GM10266 (cell line): ENCODE measurements around the gene DMP1.

ENCODE experiments used
- DNase-seq: peaks from one replicate; pipeline ENCODE4 v3.0.0; 2012; ENCODE audit errors: extremely low spot score
- TF ChIP-seq, protein P1 (sequence below): IDR thresholded peaks from 2 replicates; pipeline ENCODE4 v1.5.1; 2012; ENCODE audit warnings: mild to moderate bottlenecking, low read depth; ENCODE audit not compliant: control insufficient read depth, insufficient read depth; ENCODE audit errors: missing control alignments

The DMP1 gene

DNA sequence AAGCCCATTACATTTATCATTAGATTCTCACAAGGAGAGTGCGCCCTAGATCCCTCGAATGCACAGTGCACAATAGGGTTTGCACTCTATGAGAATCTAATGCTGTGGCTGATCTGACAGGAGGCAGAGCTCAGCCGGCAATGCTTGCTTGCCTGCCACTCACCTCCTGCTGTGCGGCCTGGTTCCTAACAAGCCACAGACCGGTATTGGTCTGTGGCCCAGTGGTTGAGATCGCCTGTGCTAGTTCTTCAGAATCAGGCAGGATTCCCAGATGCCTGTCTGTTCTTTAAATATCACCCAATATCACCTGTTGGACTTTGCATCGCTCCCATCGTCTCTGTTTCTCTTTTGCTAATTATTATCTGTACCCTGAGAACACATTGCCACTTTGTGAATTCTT lies 27.8 kb upstream of the DMP1 start:
- TF ChIP-seq, protein P1, sequence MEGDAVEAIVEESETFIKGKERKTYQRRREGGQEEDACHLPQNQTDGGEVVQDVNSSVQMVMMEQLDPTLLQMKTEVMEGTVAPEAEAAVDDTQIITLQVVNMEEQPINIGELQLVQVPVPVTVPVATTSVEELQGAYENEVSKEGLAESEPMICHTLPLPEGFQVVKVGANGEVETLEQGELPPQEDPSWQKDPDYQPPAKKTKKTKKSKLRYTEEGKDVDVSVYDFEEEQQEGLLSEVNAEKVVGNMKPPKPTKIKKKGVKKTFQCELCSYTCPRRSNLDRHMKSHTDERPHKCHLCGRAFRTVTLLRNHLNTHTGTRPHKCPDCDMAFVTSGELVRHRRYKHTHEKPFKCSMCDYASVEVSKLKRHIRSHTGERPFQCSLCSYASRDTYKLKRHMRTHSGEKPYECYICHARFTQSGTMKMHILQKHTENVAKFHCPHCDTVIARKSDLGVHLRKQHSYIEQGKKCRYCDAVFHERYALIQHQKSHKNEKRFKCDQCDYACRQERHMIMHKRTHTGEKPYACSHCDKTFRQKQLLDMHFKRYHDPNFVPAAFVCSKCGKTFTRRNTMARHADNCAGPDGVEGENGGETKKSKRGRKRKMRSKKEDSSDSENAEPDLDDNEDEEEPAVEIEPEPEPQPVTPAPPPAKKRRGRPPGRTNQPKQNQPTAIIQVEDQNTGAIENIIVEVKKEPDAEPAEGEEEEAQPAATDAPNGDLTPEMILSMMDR = no peak
- DNase-seq = no peak

DNA sequence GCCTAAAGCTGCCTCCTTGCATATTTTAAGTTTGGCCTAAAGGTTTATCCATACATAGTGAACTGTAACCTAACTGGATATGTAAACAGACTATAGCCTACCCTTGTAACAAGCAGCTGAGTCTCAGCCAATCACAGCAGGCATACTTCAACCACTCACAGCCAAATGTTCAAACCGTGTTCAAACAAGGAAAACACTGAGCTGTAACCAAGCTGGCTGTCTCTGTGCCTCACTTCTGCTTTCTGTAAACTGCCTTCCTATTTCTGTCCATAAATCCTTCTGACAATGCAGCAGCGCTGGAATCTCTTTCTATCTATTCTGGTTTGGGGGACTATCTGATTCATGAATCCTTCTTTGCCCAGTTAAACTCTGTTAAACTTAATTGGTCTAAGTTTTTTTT lies 25.4 kb upstream of the DMP1 start:
- DNase-seq = no peak
- TF ChIP-seq, protein P1 = no peak

DNA sequence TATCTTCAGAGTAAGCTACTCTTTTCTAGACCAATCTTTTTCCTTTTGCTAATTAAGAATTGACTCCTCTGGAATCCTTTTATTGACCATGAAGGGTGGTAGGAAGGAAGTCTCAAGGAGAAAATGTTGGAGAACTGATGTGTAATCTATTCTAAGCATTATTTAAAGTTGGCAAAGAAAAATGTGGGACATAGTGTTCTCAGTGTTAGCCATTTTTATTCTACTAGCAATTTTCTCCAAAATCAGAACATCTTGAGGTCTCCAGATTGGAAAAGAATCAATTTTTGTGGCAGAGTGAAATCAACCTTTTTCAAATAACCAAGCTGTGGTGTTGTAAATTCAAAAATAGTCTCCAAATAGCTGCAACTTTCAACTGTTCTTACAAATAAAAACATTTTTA lies 18.4 kb upstream of the DMP1 start:
- DNase-seq = no peak
- TF ChIP-seq, protein P1 = no peak

DNA sequence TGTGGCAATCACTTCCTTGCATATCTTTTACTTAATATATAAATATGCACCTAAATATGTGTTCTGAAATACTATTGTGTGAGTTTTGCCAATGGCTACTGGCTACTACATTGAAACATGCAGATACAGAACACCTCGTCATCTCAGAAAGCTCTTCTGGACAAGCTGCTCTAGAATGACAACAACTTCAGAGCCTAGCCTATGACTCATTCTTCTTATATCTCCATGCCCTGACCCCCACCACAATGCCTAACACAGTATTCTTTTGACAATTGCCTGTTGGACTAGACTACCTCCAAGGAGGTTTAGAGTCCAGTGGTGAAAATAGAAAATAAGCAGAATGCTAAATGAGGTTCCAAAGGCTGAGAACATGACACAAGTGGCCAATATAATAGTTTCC lies 17.6 kb upstream of the DMP1 start:
- DNase-seq = no peak
- TF ChIP-seq, protein P1 = no peak

DNA sequence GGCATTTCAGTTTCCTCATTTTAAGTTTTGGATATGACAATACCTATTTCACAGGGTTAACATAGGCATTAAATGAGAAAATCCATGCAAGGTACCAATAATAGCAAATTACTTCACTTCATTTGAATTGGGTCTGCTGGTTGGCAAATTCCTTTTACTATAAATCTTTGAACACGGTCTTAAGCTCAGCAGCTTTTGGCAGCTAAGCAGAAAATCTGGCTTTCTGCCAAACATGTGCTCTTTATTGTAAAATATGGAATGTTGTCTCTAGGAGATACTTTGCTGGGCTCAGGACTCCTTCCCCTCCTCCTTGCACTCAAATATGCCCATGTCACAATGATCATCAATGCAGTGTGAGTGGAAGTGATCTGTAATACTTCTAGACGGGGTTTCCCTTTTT lies 16.8 kb upstream of the DMP1 start:
- DNase-seq = no peak
- TF ChIP-seq, protein P1 = no peak

DNA sequence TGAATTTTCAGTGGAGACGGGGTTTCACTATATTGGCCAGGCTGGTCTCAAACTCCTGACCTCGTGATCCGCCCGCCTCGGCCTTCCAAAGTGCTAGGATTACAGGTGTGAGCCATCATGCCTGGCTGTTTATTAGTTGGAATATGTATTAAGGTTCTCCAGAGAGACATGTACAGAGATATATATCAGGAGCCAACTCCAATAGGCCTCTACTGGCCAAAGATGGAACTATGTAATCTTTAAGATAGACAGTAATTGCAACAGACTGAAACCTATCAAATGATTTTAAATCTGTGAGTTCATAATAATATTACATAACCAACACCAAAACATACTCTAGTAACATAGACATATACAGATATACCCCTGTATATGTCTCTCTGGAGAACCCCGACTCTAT lies 5.8 kb upstream of the DMP1 start:
- TF ChIP-seq, protein P1 = no peak
- no peak for DNase-seq

DNA sequence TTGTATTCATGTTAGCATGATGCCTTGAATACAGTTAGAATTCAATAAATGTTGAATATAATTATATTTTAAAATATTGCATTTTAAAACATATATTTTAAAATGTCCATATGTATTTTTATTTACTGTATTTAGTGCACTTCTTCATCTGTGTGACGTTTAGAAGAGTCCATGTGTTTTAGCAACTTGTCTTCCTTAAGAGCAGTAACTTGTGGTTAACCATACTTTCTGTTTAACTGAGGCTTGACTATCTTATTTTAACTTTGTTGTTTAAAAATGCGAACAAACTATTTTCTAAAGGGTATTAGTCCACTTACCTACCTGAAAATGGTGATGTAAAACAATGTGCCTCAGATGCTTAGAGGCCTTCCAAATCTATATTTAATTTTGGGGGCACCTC lies 858 bp downstream of the DMP1 start:
- no peak for DNase-seq
- TF ChIP-seq, protein P1 = no peak
